ENCODE data around the gene BRCA2.
A peak's percentile ranks its signal among the peaks of the same experiment; 100 is the strongest.

Gene BRCA2

GRCh38 chr13:32315238-32316027 lies at the start of gene BRCA2, which contains the start of gene ZAR1L:
Gene BRCA2, plus strand, starts transcription at chr13:32315508. Its CDS starts 953 bp downstream, at chr13:32316461.
Gene ZAR1L, minus strand, starts transcription at chr13:32315363. Its CDS starts 3,438 bp downstream, at chr13:32311925.
- Histone ChIP-seq H3K9me3 (ENCODE audit: control insufficient read depth, low read length) (no peaks in the 10 kb centered on the region), H3K4me3 (ENCODE audit: low read length) (peak within 1 kb of the TSS; percentile 82), H3K4me1 (ENCODE audit: control insufficient read depth, insufficient read depth, low read length) (peaks cover 7% of the 10 kb centered on the region), H3K27me3 (ENCODE audit: control insufficient read depth, insufficient read depth, low read length) (no peaks in the 10 kb centered on the region), H3K36me3 (ENCODE audit: control insufficient read depth, insufficient read depth, low read length) (no peaks in the 10 kb centered on the region), H3K9ac (ENCODE audit: low read length) (peak within 1 kb of the TSS; percentile 90)

GRCh38 chr13:32265726-32266125 lies 49.6 kb upstream of the BRCA2 start:
- Histone ChIP-seq H3K9me3 (ENCODE audit: control insufficient read depth, low read length) (no peaks in the 10 kb centered on the region), H3K4me1 (ENCODE audit: control insufficient read depth, insufficient read depth, low read length) (no peaks in the 10 kb centered on the region), H3K27me3 (ENCODE audit: control insufficient read depth, insufficient read depth, low read length) (no peaks in the 10 kb centered on the region), H3K4me3 (ENCODE audit: low read length) (no peak overlapping the region), H3K9ac (ENCODE audit: low read length) (no peak overlapping the region), H3K36me3 (ENCODE audit: control insufficient read depth, insufficient read depth, low read length) (no peaks in the 10 kb centered on the region)

GRCh38 chr13:32266130-32266529 lies 49.2 kb upstream of the BRCA2 start:
- no peak overlapping the region for H3K9ac ChIP-seq (ENCODE audit: low read length)
- H3K27me3 ChIP-seq (ENCODE audit: control insufficient read depth, insufficient read depth, low read length): no peaks in the 10 kb centered on the region
- no peaks in the 10 kb centered on the region for H3K9me3 ChIP-seq (ENCODE audit: control insufficient read depth, low read length)
- no peak overlapping the region for H3K4me3 ChIP-seq (ENCODE audit: low read length)
- H3K36me3 ChIP-seq (ENCODE audit: control insufficient read depth, insufficient read depth, low read length): no peaks in the 10 kb centered on the region
- H3K4me1 ChIP-seq (ENCODE audit: control insufficient read depth, insufficient read depth, low read length): no peaks in the 10 kb centered on the region

- Histone ChIP-seq H3K27me3 (ENCODE audit: control insufficient read depth, insufficient read depth, low read length) (no peaks in the 10 kb centered on the region), H3K4me1 (ENCODE audit: control insufficient read depth, insufficient read depth, low read length) (no peaks in the 10 kb centered on the region)
Measured at GRCh38 chr13:32267836-32268439, 47.4 kb upstream of the BRCA2 start.

GRCh38 chr13:32272021-32272683 lies 43.2 kb upstream of the BRCA2 start:
- H3K9ac ChIP-seq (ENCODE audit: low read length): no peak overlapping the region
- H3K9me3 ChIP-seq (ENCODE audit: control insufficient read depth, low read length): no peaks in the 10 kb centered on the region

More at GRCh38 chr13:32267836-32268439, 47.4 kb upstream of the BRCA2 start:
- Histone ChIP-seq H3K36me3 (ENCODE audit: control insufficient read depth, insufficient read depth, low read length) (no peaks in the 10 kb centered on the region), H3K9ac (ENCODE audit: low read length) (no peak overlapping the region), H3K4me3 (ENCODE audit: low read length) (no peak overlapping the region), H3K9me3 (ENCODE audit: control insufficient read depth, low read length) (no peaks in the 10 kb centered on the region)

GRCh38 chr13:32277839-32278238 lies 37.5 kb upstream of the BRCA2 start:
- no peaks in the 10 kb centered on the region for H3K27me3 ChIP-seq (ENCODE audit: control insufficient read depth, insufficient read depth, low read length)
- no peaks in the 10 kb centered on the region for H3K36me3 ChIP-seq (ENCODE audit: control insufficient read depth, insufficient read depth, low read length)
- no peak overlapping the region for H3K4me3 ChIP-seq (ENCODE audit: low read length)
- no peak overlapping the region for H3K9ac ChIP-seq (ENCODE audit: low read length)
- H3K9me3 ChIP-seq (ENCODE audit: control insufficient read depth, low read length): no peaks in the 10 kb centered on the region
- H3K4me1 ChIP-seq (ENCODE audit: control insufficient read depth, insufficient read depth, low read length): no peaks in the 10 kb centered on the region

More at GRCh38 chr13:32272021-32272683, 43.2 kb upstream of the BRCA2 start:
- no peak overlapping the region for H3K4me3 ChIP-seq (ENCODE audit: low read length)
- H3K36me3 ChIP-seq (ENCODE audit: control insufficient read depth, insufficient read depth, low read length): no peaks in the 10 kb centered on the region
- no peaks in the 10 kb centered on the region for H3K27me3 ChIP-seq (ENCODE audit: control insufficient read depth, insufficient read depth, low read length)
- no peaks in the 10 kb centered on the region for H3K4me1 ChIP-seq (ENCODE audit: control insufficient read depth, insufficient read depth, low read length)

- Histone ChIP-seq H3K9me3 (ENCODE audit: control insufficient read depth, low read length) (no peaks in the 10 kb centered on the region), H3K27me3 (ENCODE audit: control insufficient read depth, insufficient read depth, low read length) (no peaks in the 10 kb centered on the region), H3K9ac (ENCODE audit: low read length) (no peak overlapping the region), H3K4me3 (ENCODE audit: low read length) (no peak overlapping the region), H3K4me1 (ENCODE audit: control insufficient read depth, insufficient read depth, low read length) (no peaks in the 10 kb centered on the region), H3K36me3 (ENCODE audit: control insufficient read depth, insufficient read depth, low read length) (no peaks in the 10 kb centered on the region)
Measured at GRCh38 chr13:32278426-32278825, 36.9 kb upstream of the BRCA2 start.

GRCh38 chr13:32281096-32281495 lies 34.2 kb upstream of the BRCA2 start:
- H3K36me3 ChIP-seq (ENCODE audit: control insufficient read depth, insufficient read depth, low read length): no peaks in the 10 kb centered on the region
- peaks cover 6% of the 10 kb centered on the region for H3K4me1 ChIP-seq (ENCODE audit: control insufficient read depth, insufficient read depth, low read length)
- H3K27me3 ChIP-seq (ENCODE audit: control insufficient read depth, insufficient read depth, low read length): no peaks in the 10 kb centered on the region
- no peak overlapping the region for H3K9ac ChIP-seq (ENCODE audit: low read length)
- H3K4me3 ChIP-seq (ENCODE audit: low read length): no peak overlapping the region
- no peaks in the 10 kb centered on the region for H3K9me3 ChIP-seq (ENCODE audit: control insufficient read depth, low read length)

- no peaks in the 10 kb centered on the region for H3K9me3 ChIP-seq (ENCODE audit: control insufficient read depth, low read length)
- H3K36me3 ChIP-seq (ENCODE audit: control insufficient read depth, insufficient read depth, low read length): no peaks in the 10 kb centered on the region
- no peak overlapping the region for H3K9ac ChIP-seq (ENCODE audit: low read length)
- H3K4me3 ChIP-seq (ENCODE audit: low read length): no peak overlapping the region
- peaks cover 6% of the 10 kb centered on the region for H3K4me1 ChIP-seq (ENCODE audit: control insufficient read depth, insufficient read depth, low read length)
- no peaks in the 10 kb centered on the region for H3K27me3 ChIP-seq (ENCODE audit: control insufficient read depth, insufficient read depth, low read length)
Measured at GRCh38 chr13:32282096-32282711, 33.1 kb upstream of the BRCA2 start.

- peaks cover 6% of the 10 kb centered on the region for H3K4me1 ChIP-seq (ENCODE audit: control insufficient read depth, insufficient read depth, low read length)
- no peak overlapping the region for H3K4me3 ChIP-seq (ENCODE audit: low read length)
- H3K9ac ChIP-seq (ENCODE audit: low read length): no peak overlapping the region
- H3K9me3 ChIP-seq (ENCODE audit: control insufficient read depth, low read length): no peaks in the 10 kb centered on the region
- no peaks in the 10 kb centered on the region for H3K27me3 ChIP-seq (ENCODE audit: control insufficient read depth, insufficient read depth, low read length)
- no peaks in the 10 kb centered on the region for H3K36me3 ChIP-seq (ENCODE audit: control insufficient read depth, insufficient read depth, low read length)
Measured at GRCh38 chr13:32284927-32285632, 30.2 kb upstream of the BRCA2 start.

GRCh38 chr13:32285633-32285965 lies 29.7 kb upstream of the BRCA2 start:
- Histone ChIP-seq H3K36me3 (ENCODE audit: control insufficient read depth, insufficient read depth, low read length) (no peaks in the 10 kb centered on the region), H3K9ac (ENCODE audit: low read length) (no peak overlapping the region), H3K27me3 (ENCODE audit: control insufficient read depth, insufficient read depth, low read length) (no peaks in the 10 kb centered on the region), H3K9me3 (ENCODE audit: control insufficient read depth, low read length) (no peaks in the 10 kb centered on the region), H3K4me1 (ENCODE audit: control insufficient read depth, insufficient read depth, low read length) (peaks cover 6% of the 10 kb centered on the region), H3K4me3 (ENCODE audit: low read length) (no peak overlapping the region)
